NCI-H128 (cell line): ENCODE data around the gene IL25.
"Not testable (repeated sequence)": the region's sequence is repeated elsewhere in the genome, so short reads cannot be mapped to it uniquely, and the experiment has no call there.

Source experiments
- DNase-seq: peaks from one replicate; lab custom pipeline; 2025; ENCODE audit not compliant: unreplicated experiment; lab: John Stamatoyannopoulos, UW

Gene IL25

GRCh38 chr14:23372509-23372908 is at the start of gene IL25:
Gene IL25, plus strand, starts transcription at chr14:23372809.
- DNase-seq, result no peak

DNA sequence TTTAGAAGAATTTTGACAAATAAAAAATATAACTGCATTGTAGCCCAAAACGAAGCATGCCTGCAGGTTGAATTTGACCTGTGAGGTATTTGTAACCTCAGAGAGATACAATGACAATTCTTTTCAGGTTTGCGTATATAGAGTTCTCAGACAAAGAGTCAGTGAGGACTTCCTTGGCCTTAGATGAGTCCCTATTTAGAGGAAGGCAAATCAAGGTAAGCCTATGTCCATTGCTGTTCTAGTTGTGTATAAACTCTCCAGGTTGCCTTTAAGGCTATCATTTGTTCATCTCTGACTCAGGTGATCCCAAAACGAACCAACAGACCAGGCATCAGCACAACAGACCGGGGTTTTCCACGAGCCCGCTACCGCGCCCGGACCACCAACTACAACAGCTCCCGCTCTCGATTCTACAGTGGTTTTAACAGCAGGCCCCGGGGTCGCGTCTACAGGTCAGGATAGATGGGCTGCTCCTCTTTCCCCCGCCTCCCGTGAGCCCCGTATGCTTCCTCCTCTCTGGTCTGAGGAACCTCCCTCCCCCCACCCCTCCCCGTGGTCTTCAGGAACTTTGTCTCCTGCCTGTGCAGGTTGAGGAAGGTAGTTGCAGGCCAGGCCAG is 48.7 kb upstream of the IL25 start:
- no peak for DNase-seq

DNA sequence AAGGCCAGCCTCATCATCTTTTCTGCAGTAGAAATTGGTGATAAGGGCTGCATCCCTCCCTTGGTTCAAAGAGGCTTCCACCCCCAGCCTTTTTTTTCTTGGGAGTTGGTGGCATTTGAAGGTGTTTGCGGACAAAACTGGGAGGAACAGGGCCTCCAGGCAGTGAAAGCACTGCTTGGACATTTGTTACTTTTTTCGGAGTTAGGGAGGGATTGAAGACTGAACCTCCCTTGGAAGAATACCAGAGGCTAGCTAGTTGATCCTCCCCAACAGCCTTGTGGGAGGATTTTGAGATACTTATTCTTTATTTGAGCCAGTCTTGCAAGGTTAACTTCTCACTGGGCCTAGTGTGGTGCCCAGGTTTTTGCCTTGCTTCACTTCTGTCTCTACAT is 48.2 kb upstream of the IL25 start:
- DNase-seq, result no peak

DNA sequence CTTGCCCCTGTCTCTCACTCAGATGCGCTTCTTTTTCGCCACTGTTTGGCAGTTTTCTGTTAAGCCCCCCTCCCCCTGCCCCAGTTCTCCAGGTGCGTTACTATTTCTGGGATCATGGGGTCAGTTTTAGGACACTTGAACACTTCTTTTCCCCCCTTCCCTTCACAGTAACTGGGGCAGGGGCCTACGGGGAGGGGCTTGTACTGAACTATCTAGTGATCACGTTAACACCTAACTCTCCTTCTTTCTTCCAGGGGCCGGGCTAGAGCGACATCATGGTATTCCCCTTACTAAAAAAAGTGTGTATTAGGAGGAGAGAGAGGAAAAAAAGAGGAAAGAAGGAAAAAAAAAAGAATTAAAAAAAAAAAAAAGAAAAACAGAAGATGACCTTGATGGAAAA is 47.6 kb upstream of the IL25 start:
- DNase-seq, result no peak

DNA sequence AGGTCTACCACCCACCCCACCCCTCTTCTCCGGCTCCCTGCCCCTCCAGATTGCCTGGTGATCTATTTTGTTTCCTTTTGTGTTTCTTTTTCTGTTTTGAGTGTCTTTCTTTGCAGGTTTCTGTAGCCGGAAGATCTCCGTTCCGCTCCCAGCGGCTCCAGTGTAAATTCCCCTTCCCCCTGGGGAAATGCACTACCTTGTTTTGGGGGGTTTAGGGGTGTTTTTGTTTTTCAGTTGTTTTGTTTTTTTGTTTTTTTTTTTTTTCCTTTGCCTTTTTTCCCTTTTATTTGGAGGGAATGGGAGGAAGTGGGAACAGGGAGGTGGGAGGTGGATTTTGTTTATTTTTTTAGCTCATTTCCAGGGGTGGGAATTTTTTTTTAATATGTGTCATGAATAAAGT is 46.9 kb upstream of the IL25 start:
- DNase-seq, result not testable (repeated sequence)

- no peak for DNase-seq
These were observed 45.9 kb upstream of the IL25 start for GRCh38 chr14:23326491-23327332.

DNA sequence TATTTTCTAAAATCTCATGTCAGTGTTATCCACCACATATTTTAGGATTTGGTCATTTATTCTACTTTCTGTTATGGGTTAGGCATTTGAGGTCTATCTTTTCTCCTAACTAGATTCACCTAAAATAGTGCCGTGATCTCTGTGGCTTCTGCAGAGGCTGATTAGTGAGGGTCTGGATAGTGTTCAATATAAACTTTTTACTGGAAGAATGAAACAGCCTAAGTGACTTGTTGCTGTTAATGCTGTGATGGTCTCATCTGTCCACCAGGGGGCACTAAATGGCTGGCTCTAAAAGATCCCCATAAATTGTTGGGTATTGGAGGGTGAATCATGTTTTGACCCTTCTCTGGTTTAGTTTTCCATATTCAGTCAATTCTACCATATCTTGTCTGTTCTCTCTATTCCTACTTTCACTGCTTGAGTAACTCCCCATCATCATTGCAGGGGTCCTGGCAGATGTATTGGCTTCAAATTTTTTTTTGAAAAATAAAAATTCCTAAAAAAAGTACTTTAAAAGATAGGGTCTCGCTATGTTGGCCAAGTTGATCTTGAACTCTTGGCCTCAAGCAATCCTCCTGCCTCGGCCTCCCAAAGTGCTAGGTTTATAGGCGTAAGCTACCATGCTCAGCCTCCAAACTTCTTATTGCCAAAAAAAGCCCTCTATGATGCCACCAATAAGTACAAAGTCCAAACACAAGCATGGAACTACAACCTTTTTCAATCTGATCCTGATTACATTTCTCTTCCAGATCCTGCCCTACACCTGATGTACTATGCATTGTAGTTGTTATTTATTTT is 44.5 kb upstream of the IL25 start:
- DNase-seq, result peak; percentile 59

GRCh38 chr14:23335623-23336022 is 37.0 kb upstream of the IL25 start:
- DNase-seq, result no peak

DNA sequence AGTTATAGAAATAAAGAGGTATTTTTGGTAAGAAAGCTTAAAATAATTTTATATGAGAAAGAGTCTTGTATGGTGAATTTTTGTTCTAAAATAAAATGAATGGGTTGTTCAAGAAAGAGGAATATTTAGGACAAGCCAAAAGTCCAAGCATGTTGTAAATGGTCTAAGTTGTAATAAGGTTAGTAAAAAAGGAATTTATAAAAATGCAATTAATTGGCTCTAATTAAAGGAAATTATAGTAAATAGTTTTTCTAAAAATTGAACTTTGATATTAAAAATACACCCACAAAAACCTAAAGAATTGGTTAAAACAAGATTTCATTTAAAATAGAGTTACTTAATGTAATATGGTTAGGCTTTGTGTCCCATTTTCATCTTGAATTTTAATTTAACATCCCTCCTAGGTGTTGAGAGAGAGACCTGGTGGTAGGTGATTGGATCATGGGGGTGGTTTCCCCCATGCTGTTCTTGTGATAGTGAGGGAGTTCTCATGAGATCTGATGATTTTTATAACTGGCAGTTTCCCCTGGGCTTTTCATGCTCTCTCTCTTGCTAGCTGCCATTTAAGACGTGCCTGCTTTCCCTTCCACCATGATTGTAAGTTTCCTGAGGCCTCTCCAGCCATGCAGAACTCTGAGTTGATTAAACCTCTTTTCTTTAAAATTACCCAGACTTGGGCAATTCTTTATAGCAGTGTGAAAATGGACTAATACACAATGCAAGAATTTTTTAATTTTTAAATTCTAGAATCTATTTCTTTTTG is 32.9 kb upstream of the IL25 start:
- DNase-seq, result no peak

GRCh38 chr14:23344481-23344880 is 28.1 kb upstream of the IL25 start:
- DNase-seq, result no peak

DNA sequence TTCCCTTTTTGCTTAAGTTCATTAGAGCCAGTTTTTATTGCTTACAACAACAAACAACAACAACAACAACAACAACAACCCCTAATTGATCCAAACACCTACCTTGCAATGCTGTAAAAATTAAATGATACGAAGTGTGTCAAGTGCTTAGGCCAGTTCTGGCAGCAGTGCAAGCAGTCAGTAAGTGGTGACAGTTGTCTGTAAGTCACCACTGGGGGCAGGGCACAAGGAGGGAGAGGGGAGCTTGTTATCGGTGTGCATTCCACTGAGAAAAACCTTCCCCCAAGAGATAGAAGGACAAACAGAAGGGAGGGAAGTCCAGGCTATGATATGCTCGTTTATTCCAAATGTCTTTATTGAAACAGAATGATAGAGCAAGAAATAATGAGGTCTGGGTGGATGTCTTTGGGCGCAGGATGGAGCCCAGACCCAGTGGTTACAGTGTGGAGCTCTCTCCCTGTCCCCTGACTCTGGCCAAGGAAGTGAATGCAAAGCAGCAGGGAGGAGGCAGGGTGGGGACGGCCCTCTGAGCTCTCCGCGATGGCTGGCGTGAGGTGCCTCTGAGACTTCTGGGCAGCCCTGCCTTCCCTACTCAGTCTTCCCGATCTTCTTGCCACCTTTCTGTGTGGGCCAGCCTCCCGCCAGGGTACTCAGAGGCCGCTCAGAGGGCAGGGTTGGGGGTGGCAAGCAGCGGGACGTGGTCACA is 26.5 kb upstream of the IL25 start:
- no peak for DNase-seq

DNA sequence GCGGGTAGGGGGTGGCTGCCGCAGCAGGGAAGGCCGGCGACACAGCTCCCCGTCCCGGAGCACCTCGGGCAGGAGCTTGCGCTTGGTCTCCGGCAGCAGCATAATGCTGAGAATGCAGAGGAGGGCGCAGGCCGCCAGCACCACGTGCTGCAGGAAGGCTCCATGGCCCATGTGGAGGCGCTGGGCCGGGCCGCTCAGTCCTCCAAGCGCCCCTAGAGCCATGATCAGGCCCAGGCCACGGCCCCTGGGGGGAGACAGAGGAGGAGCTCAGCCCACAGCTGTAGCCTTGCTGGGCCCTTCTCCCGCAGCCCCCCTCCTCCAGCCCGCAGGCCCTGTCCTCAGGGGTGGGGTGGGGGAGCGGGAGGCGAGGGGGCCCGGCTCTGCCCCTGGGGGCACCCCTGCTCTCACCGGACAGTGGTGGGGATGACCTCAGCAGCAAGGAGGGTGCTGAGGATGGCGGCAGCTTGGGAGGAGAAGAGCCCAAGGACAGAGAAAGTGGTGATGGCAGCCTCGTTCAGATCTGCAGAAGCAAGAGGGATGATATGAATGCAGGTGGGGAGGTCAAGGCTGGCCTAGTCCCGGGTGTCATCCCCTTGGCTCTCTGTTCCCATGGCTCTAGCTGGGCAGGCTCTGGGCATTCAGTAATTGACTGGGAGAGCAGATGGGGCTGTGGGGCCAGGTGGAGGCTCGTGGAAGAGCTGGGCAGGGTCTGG is 25.8 kb upstream of the IL25 start:
- no peak for DNase-seq

DNA sequence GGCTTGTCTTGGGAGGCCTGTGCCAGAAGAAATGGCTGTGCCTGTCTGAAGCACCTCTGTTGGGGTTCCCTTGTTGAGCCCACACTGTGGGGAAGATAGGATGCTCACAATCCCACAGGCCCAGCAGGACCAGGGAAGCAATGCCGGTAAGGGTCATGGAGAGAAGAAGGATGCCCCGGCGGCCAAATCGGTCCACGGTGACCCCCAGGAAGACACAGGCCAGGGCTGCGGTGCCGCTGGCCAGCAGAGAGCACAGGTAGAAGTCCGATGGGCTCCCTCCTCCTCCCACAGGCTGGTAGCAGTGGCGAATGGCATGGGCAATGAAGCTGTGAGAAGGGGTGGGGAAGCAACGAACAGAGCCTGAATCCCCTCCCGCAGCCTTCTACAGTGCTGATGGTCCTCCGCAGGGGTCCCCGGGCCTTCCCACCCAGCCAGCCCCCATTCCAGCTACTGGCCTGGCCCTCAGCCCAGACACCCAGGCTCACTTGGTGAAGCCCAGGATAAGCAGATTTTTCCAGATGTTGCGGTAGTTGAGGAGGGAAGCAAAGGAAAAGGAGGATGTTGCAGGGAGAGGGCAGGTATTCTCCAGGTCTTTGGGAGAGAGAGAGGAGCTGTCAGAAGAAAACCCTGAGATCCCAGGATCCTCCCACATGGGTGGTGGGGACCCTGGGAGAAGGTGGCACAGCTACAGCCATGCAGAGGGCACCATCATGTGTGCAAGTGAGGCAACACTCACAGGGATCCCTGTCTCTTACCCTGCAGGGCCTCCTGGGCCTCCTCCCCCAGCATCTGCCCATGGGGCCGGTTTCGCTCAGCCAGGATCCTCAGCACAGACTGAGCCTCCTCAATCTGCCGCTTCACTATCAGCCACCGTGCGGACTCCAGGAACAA is 25.0 kb upstream of the IL25 start:
- DNase-seq, result no peak

- no peak for DNase-seq
These were observed 24.3 kb upstream of the IL25 start for GRCh38 chr14:23348297-23348655.

DNA sequence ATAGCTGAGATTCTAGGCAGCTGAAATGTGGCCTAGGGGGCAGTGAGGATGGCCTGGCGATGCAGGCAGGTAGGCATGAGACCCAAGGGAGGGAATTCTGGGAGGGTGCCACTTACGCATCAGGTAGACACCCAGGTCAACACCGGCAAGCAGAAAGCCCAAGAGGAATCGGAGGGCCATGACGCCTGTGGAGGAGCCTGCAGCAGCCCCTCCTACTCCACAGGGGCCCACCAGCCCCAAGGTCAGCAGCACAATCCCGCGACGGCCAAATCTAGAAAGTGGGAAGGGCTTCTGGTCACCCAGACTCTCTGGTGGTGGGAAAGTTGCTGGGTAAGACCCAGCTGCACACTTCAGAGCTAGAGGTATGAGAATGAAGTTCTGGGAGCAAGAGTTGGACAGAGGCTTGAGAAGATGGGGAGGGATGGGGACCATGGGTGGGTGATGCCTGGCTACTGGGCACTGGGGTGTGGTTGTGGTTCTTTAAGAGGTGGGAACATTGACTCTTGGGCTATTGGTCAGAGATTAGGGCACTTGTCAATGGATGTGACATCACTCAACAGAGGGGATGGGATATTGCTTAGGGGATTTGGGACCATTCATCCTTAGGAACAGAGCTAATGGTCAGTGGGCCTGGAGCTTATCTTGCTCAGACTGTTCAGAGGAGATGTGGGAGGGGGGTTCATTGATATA is 23.3 kb upstream of the IL25 start:
- no peak for DNase-seq

DNA sequence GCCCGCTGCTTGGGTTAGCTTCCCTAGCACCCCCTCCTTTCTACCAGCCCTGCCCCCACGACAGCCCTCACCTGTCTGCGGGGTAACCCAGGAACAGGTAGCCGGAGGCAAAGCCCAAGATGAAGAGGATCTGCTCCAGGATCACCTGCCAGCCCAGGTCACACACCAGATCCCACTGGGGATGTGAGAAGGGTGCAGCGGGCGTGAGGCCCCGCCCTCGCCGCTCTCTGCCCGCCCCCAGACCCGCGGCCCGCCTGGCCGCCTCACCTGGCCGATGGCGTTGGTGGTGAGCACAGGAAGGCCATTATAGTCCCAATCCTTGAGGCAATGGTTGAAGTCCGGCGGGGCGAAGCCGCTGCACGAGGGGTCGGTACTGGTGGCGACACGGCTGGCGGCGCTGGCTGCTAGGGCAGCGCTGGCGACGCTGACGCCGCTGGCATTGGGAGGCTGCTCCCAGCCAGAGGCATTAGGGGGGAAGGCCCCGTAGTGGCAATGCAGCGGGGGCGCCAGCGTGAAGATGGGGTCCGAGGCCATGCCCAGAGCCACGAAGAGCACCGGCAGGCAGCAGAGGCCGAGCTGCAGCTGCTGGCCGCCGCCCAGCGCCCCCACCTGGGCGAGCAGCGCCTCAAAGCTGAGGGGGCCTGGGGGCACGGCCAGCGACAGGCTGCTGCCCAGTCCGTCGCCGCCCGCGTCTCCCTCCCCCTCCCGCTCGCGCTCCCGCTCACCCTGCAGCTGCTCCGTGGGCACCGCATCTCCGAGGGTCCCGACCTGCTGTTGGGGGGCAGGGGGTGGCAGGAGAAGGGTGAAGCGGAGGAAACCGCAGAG is 20.7 kb upstream of the IL25 start:
- DNase-seq, result no peak
